Measurements from ENCODE around the gene PTPRC.

The PTPRC gene

DNA sequence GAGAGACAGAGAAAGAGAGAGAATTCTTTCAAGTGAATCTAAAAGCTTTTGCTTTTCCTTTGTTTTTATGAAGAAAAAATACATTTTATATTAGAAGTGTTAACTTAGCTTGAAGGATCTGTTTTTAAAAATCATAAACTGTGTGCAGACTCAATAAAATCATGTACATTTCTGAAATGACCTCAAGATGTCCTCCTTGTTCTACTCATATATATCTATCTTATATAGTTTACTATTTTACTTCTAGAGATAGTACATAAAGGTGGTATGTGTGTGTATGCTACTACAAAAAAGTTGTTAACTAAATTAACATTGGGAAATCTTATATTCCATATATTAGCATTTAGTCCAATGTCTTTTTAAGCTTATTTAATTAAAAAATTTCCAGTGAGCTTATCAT is 117.6 kb downstream of the PTPRC start:
- Histone ChIP-seq H3K9ac (ENCODE audit: low read length) (no peak overlapping the region), H3K27me3 (ENCODE audit: insufficient read depth, low read length) (no peaks in the 10 kb centered on the region), H3K79me1 (ENCODE audit: low read length) (no peaks in the 10 kb centered on the region), H3K4me2 (ENCODE audit: low read length) (no peak overlapping the region), H3K79me2 (ENCODE audit: control insufficient read depth, insufficient read depth, low read length, poor library complexity) (no peaks in the 10 kb centered on the region), H3K36me3 (ENCODE audit: control insufficient read depth in 1 of 2, insufficient read depth in 2 of 2, low read length in 2 of 2) (no peaks in the 10 kb centered on the region), H3K14ac (ENCODE audit: low read length) (no peak overlapping the region), H2BK5ac (ENCODE audit: low read depth, low read length, poor library complexity) (no peak overlapping the region), H2AK5ac (ENCODE audit: low read length) (no peak overlapping the region), H4K12ac (ENCODE audit: low read depth, low read length) (no peak overlapping the region), H3K4me1 (ENCODE audit: control insufficient read depth in 1 of 2, insufficient read depth in 2 of 2, low read length in 2 of 2) (no peaks in the 10 kb centered on the region), H3K18ac (ENCODE audit: low read length) (no peak overlapping the region), H3K23ac (ENCODE audit: low read length) (no peak overlapping the region), H3K4ac (ENCODE audit: low read depth, low read length) (no peak overlapping the region), H3K4me3 (ENCODE audit: low read depth, low read length) (no peak overlapping the region), H4K8ac (ENCODE audit: low read depth, low read length) (no peak overlapping the region), H4K91ac (ENCODE audit: low read depth, low read length) (no peak overlapping the region), H2BK12ac (ENCODE audit: low read length) (no peak overlapping the region), H2AFZ (ENCODE audit: insufficient read depth, low read length, poor library complexity) (no peak overlapping the region), H3K9me3 (ENCODE audit: insufficient read depth, low read depth, low read length) (no peaks in the 10 kb centered on the region), H3K27ac (ENCODE audit: low read depth, low read length) (no peak overlapping the region), H2BK120ac (ENCODE audit: insufficient read depth, low read length, poor library complexity) (no peak overlapping the region)
- peak in 1 of 2 donors; percentile 43 for DNase-seq

DNA sequence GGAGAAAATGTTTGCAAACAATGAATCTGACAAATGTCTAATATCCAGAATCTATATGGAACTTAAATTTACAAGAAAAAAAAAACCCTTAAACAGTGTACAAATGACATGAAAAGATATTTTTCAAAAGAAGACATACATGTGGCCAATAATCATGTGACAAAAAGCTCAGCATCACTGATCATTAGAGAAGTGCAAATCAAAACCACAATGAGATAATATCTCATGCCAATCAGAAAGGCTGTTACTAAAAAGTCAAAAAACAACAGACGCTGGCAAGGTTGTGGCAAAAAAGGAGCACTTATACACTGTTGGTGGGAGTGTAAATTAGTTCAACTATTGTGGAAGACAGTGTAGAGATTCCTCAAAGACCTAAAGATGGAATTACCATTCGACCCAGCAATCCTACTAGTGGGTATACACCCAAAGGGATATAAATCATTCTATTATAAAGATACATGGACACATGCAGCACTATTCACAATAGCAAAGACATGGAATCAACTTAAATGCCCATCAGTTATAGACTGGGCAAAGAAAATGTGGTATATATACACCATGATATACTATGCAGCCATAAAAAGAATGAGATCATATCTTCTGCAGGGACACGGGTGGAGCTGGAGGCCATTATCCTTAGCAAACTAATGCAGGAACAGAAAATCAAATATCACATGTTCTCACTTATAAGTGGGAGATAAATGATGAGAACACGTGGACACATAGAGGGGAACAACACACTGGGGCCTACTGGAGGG is 123.2 kb downstream of the PTPRC start:
- no peak overlapping the region for H3K23ac ChIP-seq (ENCODE audit: low read length)
- WGBS (ENCODE audit: extremely low coverage, insufficient coverage, insufficient read length) = no CpG with 5 or more reads among the region's 4 CpGs

DNA sequence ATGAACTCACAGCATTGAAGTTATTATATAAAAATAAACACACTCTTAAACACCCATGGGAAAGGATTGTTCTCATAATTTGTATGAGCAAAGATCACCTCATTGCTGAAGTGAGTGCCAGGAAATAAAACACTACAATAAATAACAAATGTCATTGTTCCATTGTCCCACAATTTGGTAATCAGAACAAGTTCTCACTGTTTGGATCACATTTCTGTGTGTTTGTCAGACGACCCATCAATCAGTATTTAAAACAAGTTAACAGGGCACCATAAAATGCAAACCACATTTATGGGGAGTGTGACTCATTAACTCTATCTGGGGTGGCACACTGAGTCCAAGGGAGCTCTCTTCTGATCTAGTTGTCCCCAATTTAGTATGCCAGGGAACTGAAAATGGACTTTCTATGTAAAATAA is 124.5 kb downstream of the PTPRC start:
- Histone ChIP-seq H3K27me3 (ENCODE audit: insufficient read depth, low read length) (no peaks in the 10 kb centered on the region), H4K91ac (ENCODE audit: low read depth, low read length) (no peak overlapping the region), H3K9me3 (ENCODE audit: insufficient read depth, low read depth, low read length) (no peaks in the 10 kb centered on the region), H4K12ac (ENCODE audit: low read depth, low read length) (no peak overlapping the region), H3K4me1 (ENCODE audit: control insufficient read depth in 1 of 2, insufficient read depth in 2 of 2, low read length in 2 of 2) (no peaks in the 10 kb centered on the region), H2AFZ (ENCODE audit: insufficient read depth, low read length, poor library complexity) (no peak overlapping the region), H3K27ac (ENCODE audit: low read depth, low read length) (no peak overlapping the region), H3K9ac (ENCODE audit: low read length) (no peak overlapping the region), H2BK5ac (ENCODE audit: low read depth, low read length, poor library complexity) (no peak overlapping the region), H3K79me1 (ENCODE audit: low read length) (no peaks in the 10 kb centered on the region), H3K23ac (ENCODE audit: low read length) (no peak overlapping the region), H3K4me2 (ENCODE audit: low read length) (no peak overlapping the region), H4K8ac (ENCODE audit: low read depth, low read length) (no peak overlapping the region), H3K4ac (ENCODE audit: low read depth, low read length) (no peak overlapping the region), H3K36me3 (ENCODE audit: control insufficient read depth in 1 of 2, insufficient read depth in 2 of 2, low read length in 2 of 2) (no peaks in the 10 kb centered on the region), H2AK5ac (ENCODE audit: low read length) (no peak overlapping the region), H3K14ac (ENCODE audit: low read length) (no peak overlapping the region), H3K18ac (ENCODE audit: low read length) (no peak overlapping the region), H3K79me2 (ENCODE audit: control insufficient read depth, insufficient read depth, low read length, poor library complexity) (no peaks in the 10 kb centered on the region), H3K4me3 (ENCODE audit: low read depth, low read length) (no peak overlapping the region), H2BK12ac (ENCODE audit: low read length) (no peak overlapping the region), H2BK120ac (ENCODE audit: insufficient read depth, low read length, poor library complexity) (no peak overlapping the region)
- no CpG with 5 or more reads among the region's 1 CpG for WGBS (ENCODE audit: extremely low coverage, insufficient coverage, insufficient read length)
- no peak for DNase-seq

More for the DNA sequence above, 123.2 kb downstream of the PTPRC start:
- DNase-seq = no peak
- H3K9me3 ChIP-seq (ENCODE audit: insufficient read depth, low read depth, low read length) = no peaks in the 10 kb centered on the region
- H3K14ac ChIP-seq (ENCODE audit: low read length) = no peak overlapping the region
- H3K4me2 ChIP-seq (ENCODE audit: low read length) = no peak overlapping the region
- H3K36me3 ChIP-seq (ENCODE audit: control insufficient read depth in 1 of 2, insufficient read depth in 2 of 2, low read length in 2 of 2) = no peaks in the 10 kb centered on the region
- no peak overlapping the region for H3K9ac ChIP-seq (ENCODE audit: low read length)
- no peak overlapping the region for H2BK5ac ChIP-seq (ENCODE audit: low read depth, low read length, poor library complexity)
- H3K4ac ChIP-seq (ENCODE audit: low read depth, low read length) = no peak overlapping the region
- H3K18ac ChIP-seq (ENCODE audit: low read length) = no peak overlapping the region
- H2AK5ac ChIP-seq (ENCODE audit: low read length) = no peak overlapping the region
- no peak overlapping the region for H4K12ac ChIP-seq (ENCODE audit: low read depth, low read length)
- no peak overlapping the region for H4K91ac ChIP-seq (ENCODE audit: low read depth, low read length)
- H3K27ac ChIP-seq (ENCODE audit: low read depth, low read length) = no peak overlapping the region
- no peaks in the 10 kb centered on the region for H3K79me2 ChIP-seq (ENCODE audit: control insufficient read depth, insufficient read depth, low read length, poor library complexity)
- no peaks in the 10 kb centered on the region for H3K79me1 ChIP-seq (ENCODE audit: low read length)
- no peak overlapping the region for H2AFZ ChIP-seq (ENCODE audit: insufficient read depth, low read length, poor library complexity)
- no peaks in the 10 kb centered on the region for H3K27me3 ChIP-seq (ENCODE audit: insufficient read depth, low read length)
- no peak overlapping the region for H2BK12ac ChIP-seq (ENCODE audit: low read length)
- no peak overlapping the region for H4K8ac ChIP-seq (ENCODE audit: low read depth, low read length)
- H2BK120ac ChIP-seq (ENCODE audit: insufficient read depth, low read length, poor library complexity) = no peak overlapping the region
- H3K4me1 ChIP-seq (ENCODE audit: control insufficient read depth in 1 of 2, insufficient read depth in 2 of 2, low read length in 2 of 2) = no peaks in the 10 kb centered on the region
- no peak overlapping the region for H3K4me3 ChIP-seq (ENCODE audit: low read depth, low read length)

GRCh38 chr1:198764748-198765147 is 125.9 kb downstream of the PTPRC start:
- Histone ChIP-seq H3K4me3 (ENCODE audit: low read depth, low read length) (no peak overlapping the region), H2BK120ac (ENCODE audit: insufficient read depth, low read length, poor library complexity) (no peak overlapping the region), H4K12ac (ENCODE audit: low read depth, low read length) (no peak overlapping the region), H3K27ac (ENCODE audit: low read depth, low read length) (no peak overlapping the region), H3K79me1 (ENCODE audit: low read length) (no peaks in the 10 kb centered on the region), H3K79me2 (ENCODE audit: control insufficient read depth, insufficient read depth, low read length, poor library complexity) (no peaks in the 10 kb centered on the region), H3K36me3 (ENCODE audit: control insufficient read depth in 1 of 2, insufficient read depth in 2 of 2, low read length in 2 of 2) (no peaks in the 10 kb centered on the region), H3K4me1 (ENCODE audit: control insufficient read depth in 1 of 2, insufficient read depth in 2 of 2, low read length in 2 of 2) (no peaks in the 10 kb centered on the region), H2BK5ac (ENCODE audit: low read depth, low read length, poor library complexity) (no peak overlapping the region), H3K9ac (ENCODE audit: low read length) (no peak overlapping the region), H3K4ac (ENCODE audit: low read depth, low read length) (no peak overlapping the region), H3K27me3 (ENCODE audit: insufficient read depth, low read length) (no peaks in the 10 kb centered on the region), H3K4me2 (ENCODE audit: low read length) (no peak overlapping the region), H3K9me3 (ENCODE audit: insufficient read depth, low read depth, low read length) (no peaks in the 10 kb centered on the region), H3K14ac (ENCODE audit: low read length) (no peak overlapping the region), H3K18ac (ENCODE audit: low read length) (no peak overlapping the region), H4K8ac (ENCODE audit: low read depth, low read length) (no peak overlapping the region), H3K23ac (ENCODE audit: low read length) (no peak overlapping the region), H4K91ac (ENCODE audit: low read depth, low read length) (no peak overlapping the region), H2BK12ac (ENCODE audit: low read length) (no peak overlapping the region), H2AK5ac (ENCODE audit: low read length) (no peak overlapping the region), H2AFZ (ENCODE audit: insufficient read depth, low read length, poor library complexity) (no peak overlapping the region)
- no CpG with 5 or more reads among the region's 2 CpGs for WGBS (ENCODE audit: extremely low coverage, insufficient coverage, insufficient read length)
- no peak for DNase-seq
